Mesenchymal stem cell (in vitro differentiated cells and primary cell): Measurements from ENCODE around the gene PSME4.
A peak's percentile ranks its signal among the peaks of the same experiment; 100 is the strongest.

ENCODE experiments used
- DNase-seq: peaks from one replicate; pipeline ENCODE4 v3.0.0-alpha.2; 2013
- H2AFZ ChIP-seq: one replicate; pipeline ENCODE4 v1.6.1; 2013; ENCODE audit warnings: low read depth, mild to moderate bottlenecking, control low read depth, inconsistent platforms, low read length, moderate library complexity
- H2AK5ac ChIP-seq: 2 replicates; pipeline ENCODE4 v1.6.1; 2013; ENCODE audit warnings: low read length, moderate library complexity, mild to moderate bottlenecking, inconsistent platforms; ENCODE audit not compliant: severe bottlenecking
- H2BK120ac ChIP-seq: one replicate; pipeline ENCODE4 v1.6.1; 2013; ENCODE audit warnings: low read depth, mild to moderate bottlenecking, inconsistent platforms, low read length, moderate library complexity
- H2BK12ac ChIP-seq, 2 experiments: one replicate each; pipeline ENCODE4 v1.6.1; 2013; ENCODE audit warnings: inconsistent platforms in 2 of 2, low read length in 2 of 2, mild to moderate bottlenecking in 2 of 2, moderate library complexity in 2 of 2, control low read depth in 1 of 2
- H2BK15ac ChIP-seq: one replicate; pipeline ENCODE4 v1.6.1; 2013; ENCODE audit warnings: mild to moderate bottlenecking, low read depth, inconsistent platforms; ENCODE audit not compliant: poor library complexity, severe bottlenecking
- H2BK5ac ChIP-seq: 2 replicates; pipeline ENCODE4 v1.6.1; 2013; ENCODE audit warnings: low read depth, mild to moderate bottlenecking, low read length, control low read depth, inconsistent platforms; ENCODE audit not compliant: poor library complexity, severe bottlenecking
- H3K14ac ChIP-seq, 2 experiments: one replicate each; pipeline ENCODE4 v1.6.1; 2013; ENCODE audit warnings: inconsistent platforms in 2 of 2, low read length in 2 of 2, control low read depth in 1 of 2, mild to moderate bottlenecking in 1 of 2, moderate library complexity in 1 of 2
- H3K18ac ChIP-seq, 2 experiments: one replicate each; pipeline ENCODE4 v1.6.1; 2013; ENCODE audit warnings: inconsistent platforms in 2 of 2, low read length in 2 of 2, control low read depth in 1 of 2, low read depth in 1 of 2, mild to moderate bottlenecking in 1 of 2
- H3K23ac ChIP-seq, 2 experiments: one replicate each; pipeline ENCODE4 v1.6.1; 2013; ENCODE audit warnings: inconsistent platforms in 2 of 2, low read length in 2 of 2, mild to moderate bottlenecking in 2 of 2, moderate library complexity in 2 of 2, control low read depth in 1 of 2
- H3K27ac ChIP-seq: 2 replicates; pipeline ENCODE4 v1.5.1; 2013; ENCODE audit warnings: mild to moderate bottlenecking, moderate library complexity, low read length, control low read depth, inconsistent platforms; ENCODE audit not compliant: poor library complexity, severe bottlenecking
- H3K27me3 ChIP-seq, 2 experiments: 2 replicates each; pipeline versions ENCODE4 v1.6.1 to v1.7.0; 2013; ENCODE audit warnings: low read length in 2 of 2, mild to moderate bottlenecking in 2 of 2, moderate library complexity in 2 of 2, control low read depth in 1 of 2, inconsistent platforms in 1 of 2; ENCODE audit not compliant: control insufficient read depth in 1 of 2, insufficient read depth in 1 of 2
- H3K36me3 ChIP-seq, 2 experiments: 2 replicates each; pipeline versions ENCODE4 v1.6.1 to v1.7.0; 2013; ENCODE audit warnings: low read length in 2 of 2, control low read depth in 1 of 2, inconsistent platforms in 1 of 2, low read depth in 1 of 2, mild to moderate bottlenecking in 1 of 2; ENCODE audit not compliant: insufficient read depth in 2 of 2, control insufficient read depth in 1 of 2
- H3K4ac ChIP-seq, 2 experiments: one replicate each; pipeline ENCODE4 v1.6.1; 2013; ENCODE audit warnings: inconsistent platforms in 2 of 2, low read length in 2 of 2, mild to moderate bottlenecking in 2 of 2, moderate library complexity in 2 of 2, control low read depth in 1 of 2, low read depth in 1 of 2
- H3K4me1 ChIP-seq: 2 replicates; pipeline ENCODE4 v1.6.1; 2013; ENCODE audit warnings: low read depth, low read length, control low read depth; ENCODE audit not compliant: control insufficient read depth, insufficient read depth
- H3K4me2 ChIP-seq: 2 replicates; pipeline ENCODE4 v1.6.1; 2013; ENCODE audit warnings: low read length, mild to moderate bottlenecking, inconsistent platforms; ENCODE audit not compliant: poor library complexity, severe bottlenecking
- H3K4me3 ChIP-seq, 2 experiments: 2 replicates each; pipeline versions ENCODE4 v1.5.1 to v1.7.0; 2013; ENCODE audit warnings: low read length in 2 of 2, mild to moderate bottlenecking in 2 of 2, control low read depth in 1 of 2, low read depth in 1 of 2; ENCODE audit not compliant: insufficient read depth in 1 of 2
- H3K79me1 ChIP-seq: replicated peaks from 2 replicates; pipeline ENCODE4 v1.6.1; 2013; ENCODE audit warnings: mild to moderate bottlenecking, control low read depth, low read length, inconsistent platforms; ENCODE audit not compliant: poor library complexity, severe bottlenecking
- H3K9ac ChIP-seq: 2 replicates; pipeline ENCODE4 v1.7.0; 2013; ENCODE audit warnings: mild to moderate bottlenecking, low read length, moderate library complexity
- H3K9me3 ChIP-seq: 2 replicates; pipeline ENCODE4 v1.7.0; 2013; ENCODE audit warnings: mild to moderate bottlenecking, low read length; ENCODE audit not compliant: control insufficient read depth
- H4K8ac ChIP-seq: one replicate; pipeline ENCODE4 v1.6.1; 2013; ENCODE audit warnings: inconsistent platforms, mild to moderate bottlenecking, low read length, moderate library complexity
- H4K91ac ChIP-seq: one replicate; pipeline ENCODE4 v1.6.1; 2013; ENCODE audit warnings: mild to moderate bottlenecking, low read length, inconsistent platforms
- WGBS: methylation state at CpG from one replicate; pipeline ENCODE4 v1.1.7; 2013; ENCODE audit warnings: mixed read lengths; 5-methylcytosine and 5-hydroxymethylcytosine counted together

The PSME4 gene

DNA sequence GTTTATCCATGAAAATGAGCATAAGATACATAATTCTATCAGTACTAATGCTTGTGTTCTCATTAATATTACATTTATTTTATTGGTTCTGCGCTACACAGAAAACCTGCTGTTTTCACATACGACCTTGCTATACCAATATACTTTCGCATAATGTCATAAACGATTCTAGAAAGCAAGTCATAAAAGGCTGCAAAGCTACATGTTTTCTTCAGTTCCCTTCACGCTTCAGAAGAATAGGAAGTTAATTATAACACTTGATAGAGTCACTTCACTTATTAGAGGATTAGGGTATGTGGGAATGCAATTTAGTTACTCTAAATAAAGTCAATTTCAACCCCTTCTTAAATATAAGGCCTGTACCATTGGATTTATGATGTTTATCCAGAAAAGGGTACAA lies 29.0 kb downstream of the PSME4 start:
- Histone ChIP-seq H3K79me1 (peaks cover 11% of the 10 kb centered on the region), H3K36me3 (peaks cover 0 to 79% of the 10 kb centered on the region in 2 experiments), H3K23ac (no peak overlapping the region), H3K27me3 (no peaks in the 10 kb centered on the region), H3K4me2 (no peak overlapping the region), H2BK15ac (no peak overlapping the region), H2AFZ (no peak overlapping the region), H3K4ac (no peak overlapping the region), H3K14ac (no peak overlapping the region), H3K9me3 (no peaks in the 10 kb centered on the region), H2AK5ac (no peak overlapping the region), H2BK120ac (no peak overlapping the region), H3K4me1 (no peaks in the 10 kb centered on the region), H3K4me3 (no peak overlapping the region), H2BK5ac (no peak overlapping the region), H3K18ac (no peak overlapping the region), H2BK12ac (no peak overlapping the region), H3K9ac (no peak overlapping the region), H3K27ac (no peak overlapping the region), H4K91ac (no peak overlapping the region), H4K8ac (no peak overlapping the region)
- 100% methylated on average over 1 of the region's 5 CpGs for WGBS
- DNase-seq, result no peak

DNA sequence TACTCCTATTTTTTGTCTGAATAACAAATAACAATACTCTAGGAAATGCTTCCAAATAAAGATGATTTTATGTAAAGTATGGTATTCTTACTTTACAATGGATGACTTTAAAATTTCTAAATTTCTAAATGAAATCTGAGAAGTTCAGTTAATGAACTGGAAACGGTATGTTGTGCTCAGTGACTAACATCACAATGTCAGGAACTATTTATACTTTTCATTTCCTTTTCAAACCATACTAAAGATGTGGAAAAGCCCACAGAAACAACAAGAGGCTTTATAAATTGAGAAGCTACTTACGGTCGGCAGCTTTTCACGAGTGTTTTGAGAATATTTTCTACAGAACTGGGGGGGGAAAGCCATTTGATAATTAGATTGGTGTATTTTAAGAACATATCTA lies 31.1 kb downstream of the PSME4 start:
- Histone ChIP-seq H2BK12ac (no peak overlapping the region), H3K79me1 (peaks cover 7% of the 10 kb centered on the region), H2BK5ac (no peak overlapping the region), H3K4me3 (no peak overlapping the region), H4K8ac (no peak overlapping the region), H3K18ac (no peak overlapping the region), H3K4me1 (no peaks in the 10 kb centered on the region), H3K14ac (no peak overlapping the region), H3K9ac (no peak overlapping the region), H2AFZ (no peak overlapping the region), H4K91ac (no peak overlapping the region), H3K4me2 (no peak overlapping the region), H3K27ac (peak overlapping the region; percentile 29), H3K36me3 (peaks cover 2 to 83% of the 10 kb centered on the region in 2 experiments), H3K23ac (no peak overlapping the region), H2AK5ac (no peak overlapping the region), H2BK15ac (no peak overlapping the region), H3K9me3 (no peaks in the 10 kb centered on the region), H2BK120ac (no peak overlapping the region), H3K4ac (no peak overlapping the region), H3K27me3 (no peaks in the 10 kb centered on the region)
- 100% methylated on average over 3 of the region's 4 CpGs for WGBS
- DNase-seq, result no peak

DNA sequence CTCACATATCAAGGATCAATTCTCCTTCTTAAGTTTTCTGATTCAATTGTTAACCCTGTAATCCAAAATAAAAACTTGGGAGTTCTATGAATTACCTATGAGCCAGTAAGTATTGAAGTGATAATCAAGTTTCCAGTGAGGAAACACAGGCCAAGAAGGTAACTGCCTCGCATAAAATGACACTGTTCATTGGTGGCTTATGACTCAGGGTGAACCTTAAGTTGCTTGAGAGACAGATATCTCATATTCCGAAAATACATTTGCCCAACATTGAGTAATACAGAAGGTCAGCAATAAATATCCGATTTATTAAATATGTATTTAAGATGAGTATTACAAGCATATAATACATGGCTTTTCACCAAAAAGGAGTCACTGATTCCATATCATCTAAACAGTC lies 31.9 kb downstream of the PSME4 start:
- Histone ChIP-seq H3K23ac (no peak overlapping the region), H3K9me3 (no peaks in the 10 kb centered on the region), H3K4ac (no peak overlapping the region), H3K79me1 (peaks cover 5% of the 10 kb centered on the region), H2BK120ac (no peak overlapping the region), H2AK5ac (no peak overlapping the region), H3K27ac (no peak overlapping the region), H3K27me3 (no peaks in the 10 kb centered on the region), H3K14ac (no peak overlapping the region), H4K91ac (no peak overlapping the region), H2AFZ (no peak overlapping the region), H3K9ac (no peak overlapping the region), H3K4me2 (no peak overlapping the region), H2BK12ac (no peak overlapping the region), H3K4me3 (no peak overlapping the region), H3K4me1 (no peaks in the 10 kb centered on the region), H4K8ac (no peak overlapping the region), H3K36me3 (peaks cover 2 to 90% of the 10 kb centered on the region in 2 experiments), H3K18ac (no peak overlapping the region), H2BK5ac (no peak overlapping the region), H2BK15ac (no peak overlapping the region)
- DNase-seq, result no peak
- WGBS, result 100% methylated on average over 1 of the region's 3 CpGs

DNA sequence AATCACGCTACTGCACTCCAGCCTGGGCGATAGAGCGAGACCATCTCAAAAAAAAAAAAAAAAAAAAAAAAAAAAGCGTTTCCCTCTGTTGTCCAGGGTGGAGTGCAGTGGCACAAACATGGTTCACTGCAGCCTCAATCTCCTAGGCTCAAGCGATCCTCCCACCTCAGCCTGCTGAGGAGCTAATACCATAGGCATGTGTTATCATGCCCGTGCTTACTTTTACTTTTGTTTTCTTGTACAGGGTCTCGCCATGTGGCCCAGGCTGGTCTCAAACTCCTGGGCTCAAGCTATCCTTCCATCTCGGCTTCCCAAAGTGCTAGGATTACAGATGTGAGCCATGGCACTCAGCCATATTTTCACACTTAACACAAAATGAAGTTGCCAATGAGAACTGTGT lies 37.5 kb downstream of the PSME4 start:
- Histone ChIP-seq H3K9ac (no peak overlapping the region), H3K14ac (no peak overlapping the region), H3K79me1 (peaks cover 14% of the 10 kb centered on the region), H2BK15ac (no peak overlapping the region), H2BK120ac (no peak overlapping the region), H3K4me2 (no peak overlapping the region), H3K18ac (no peak overlapping the region), H3K9me3 (no peaks in the 10 kb centered on the region), H2BK12ac (no peak overlapping the region), H2AK5ac (no peak overlapping the region), H3K23ac (no peak overlapping the region), H3K36me3 (peaks cover 17 to 92% of the 10 kb centered on the region in 2 experiments), H3K4ac (no peak overlapping the region), H2AFZ (no peak overlapping the region), H4K8ac (no peak overlapping the region), H3K27ac (no peak overlapping the region), H4K91ac (no peak overlapping the region), H3K27me3 (no peaks in the 10 kb centered on the region), H3K4me3 (no peak overlapping the region), H2BK5ac (no peak overlapping the region), H3K4me1 (no peaks in the 10 kb centered on the region)
- no peak for DNase-seq
- WGBS, result 98% methylated on average over 8 of the region's 8 CpGs
